PC-3 (cell line): ENCODE measurements around the gene CDK19. TPM values are rescaled to one million over a fixed set of nuclear protein-coding genes. Genes with fewer than 3 reads are reported as not detected.

Experiments
- ATAC-seq: fragments of 200-7000 bp; cut with Tn5 transposase; 2 replicates; pipeline ENCODE4 v1.9.1; 2020; ENCODE audit warnings: mild to moderate bottlenecking, moderate library complexity
- BruUV-seq: library from RNA; stranded (reverse); fragments of 400-500 nt; replicated peaks from 2 replicates; lab custom pipeline; 2021; lab: Mats Ljungman, UMichigan
- CTCF ChIA-PET: fragments of 300-600 bp; sonication (Branson Sonifier 250); formaldehyde crosslinking; loops from one replicate; lab custom pipeline; 2022; ENCODE audit warnings: antibody characterized with exemption; lab: Charles Lee
- POLR2A ChIA-PET: fragments of 300-600 bp; sonication (Branson Sonifier 250); formaldehyde crosslinking; loops from one replicate; lab custom pipeline; 2022; ENCODE audit warnings: antibody characterized with exemption; ENCODE audit not compliant: unreplicated experiment; lab: Charles Lee
- DNase-seq: peaks from one replicate; pipeline ENCODE4 v3.0.0-alpha.2; 2015
- H2AFZ ChIP-seq: fragments of 300-600 bp; sonication (generic); 2 replicates; pipeline ENCODE4 v1.6.0; 2016; ENCODE audit warnings: antibody characterized with exemption, low read length
- H3F3A ChIP-seq: fragments of 300-600 bp; sonication (generic); one replicate; pipeline ENCODE4 v1.6.0; 2017; ENCODE audit warnings: antibody characterized with exemption, low read length, control low read depth, mild to moderate bottlenecking; ENCODE audit not compliant: unreplicated experiment
- H3K27ac ChIP-seq: fragments of 300-600 bp; sonication (generic); 2 replicates; pipeline ENCODE4 v1.5.1; 2016; ENCODE audit warnings: mild to moderate bottlenecking, low read length
- H3K27me3 ChIP-seq: fragments of 300-600 bp; sonication (generic); 2 replicates; pipeline ENCODE4 v1.6.1; 2016; ENCODE audit warnings: low read length, mixed read lengths
- H3K36me3 ChIP-seq: fragments of 300-600 bp; sonication (generic); 2 replicates; pipeline ENCODE4 v1.6.1; 2016; ENCODE audit warnings: low read depth, mixed run types, low read length, mixed read lengths
- H3K4me1 ChIP-seq: fragments of 300-600 bp; sonication (generic); 2 replicates; pipeline ENCODE4 v1.5.1; 2016; ENCODE audit warnings: low read length; ENCODE audit not compliant: insufficient read depth
- H3K4me2 ChIP-seq: fragments of 300-600 bp; sonication (generic); 2 replicates; pipeline ENCODE4 v1.6.0; 2016; ENCODE audit warnings: low read length
- H3K4me3 ChIP-seq: fragments of 300-600 bp; sonication (generic); 2 replicates; pipeline ENCODE4 v1.5.1; 2016; ENCODE audit warnings: mild to moderate bottlenecking, low read length, mixed read lengths
- H3K79me2 ChIP-seq: fragments of 300-600 bp; sonication (generic); 2 replicates; pipeline ENCODE4 v1.6.1; 2017; ENCODE audit warnings: low read length, mixed read lengths
- H3K9ac ChIP-seq: fragments of 300-600 bp; sonication (generic); 2 replicates; pipeline ENCODE4 v1.6.0; 2016; ENCODE audit warnings: mild to moderate bottlenecking, low read length
- H3K9me2 ChIP-seq: fragments of 300-600 bp; sonication (generic); replicated peaks from 2 replicates; pipeline ENCODE4 v1.6.1; 2016; ENCODE audit warnings: mixed run types, low read length, mixed read lengths
- H3K9me3 ChIP-seq: fragments of 300-600 bp; sonication (generic); 2 replicates; pipeline ENCODE4 v1.6.1; 2016; ENCODE audit warnings: low read length, mixed read lengths
- H4K20me1 ChIP-seq: fragments of 300-600 bp; sonication (generic); 2 replicates; pipeline ENCODE4 v1.6.1; 2016; ENCODE audit warnings: low read length, mixed read lengths
- EZH2 ChIP-seq: fragments of 300-600 bp; sonication (generic); IDR thresholded peaks from one replicate; pipeline ENCODE4 v1.6.1; 2017; ENCODE audit warnings: antibody characterized with exemption, mild to moderate bottlenecking, low read length; ENCODE audit not compliant: unreplicated experiment
- EZH2phosphoT487 ChIP-seq: fragments of 300-600 bp; sonication (generic); IDR thresholded peaks from 2 replicates; pipeline ENCODE4 v1.6.1; 2018; ENCODE audit warnings: mild to moderate bottlenecking, antibody characterized with exemption, low read length, borderline replicate concordance
- intact Hi-C: fragments of 100-400 bp; cut with micrococcal nuclease; formaldehyde crosslinking; loops from 2 replicates; pipeline ENCODE4 v1.9.0; 2023
- total RNA-seq: library from RNA; depleted of rRNA; stranded (reverse); fragments of >200 nt; gene quantifications from 2 replicates; pipeline ENCODE4 v1.2.3, GENCODE V29; 2014
- TF ChIP-seq, protein P1 (sequence below): fragments of 300-600 bp; sonication (generic); conservative IDR thresholded peaks from 2 replicates; pipeline ENCODE4 v1.5.1; 2017; ENCODE audit warnings: antibody characterized with exemption, low read depth, mild to moderate bottlenecking, low read length

Gene CDK19
- total RNA-seq, 1 experiment from 2014 or later = 4.2 TPM

DNA sequence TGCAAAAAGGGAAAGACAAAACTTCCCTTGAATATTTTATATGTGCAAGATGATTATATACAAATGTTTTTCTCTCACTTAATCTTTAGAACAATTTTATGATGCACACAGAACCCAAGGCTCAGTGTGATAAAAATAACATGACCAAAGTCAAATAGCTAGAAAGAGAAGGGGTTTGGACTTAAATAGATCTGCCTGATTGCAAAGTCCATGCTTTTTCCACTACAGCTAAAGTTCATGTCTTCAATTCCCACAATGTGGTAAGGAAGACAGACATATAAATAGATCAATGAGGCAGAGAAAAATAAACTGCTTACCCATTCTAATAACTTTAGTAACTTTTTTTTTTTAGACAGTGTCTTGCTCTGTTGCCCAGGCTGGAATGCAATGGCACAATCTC is 143.8 kb downstream of the CDK19 start:
- no peaks in the 10 kb centered on the region for H3K9me2 ChIP-seq
- DNase-seq (no peak), ATAC-seq (no peak)
- no peaks in the 10 kb centered on the region for H3K27me3 ChIP-seq
- no peak for TF ChIP-seq EZH2
- no peak for TF ChIP-seq EZH2phosphoT487
- TF ChIP-seq, protein P1, sequence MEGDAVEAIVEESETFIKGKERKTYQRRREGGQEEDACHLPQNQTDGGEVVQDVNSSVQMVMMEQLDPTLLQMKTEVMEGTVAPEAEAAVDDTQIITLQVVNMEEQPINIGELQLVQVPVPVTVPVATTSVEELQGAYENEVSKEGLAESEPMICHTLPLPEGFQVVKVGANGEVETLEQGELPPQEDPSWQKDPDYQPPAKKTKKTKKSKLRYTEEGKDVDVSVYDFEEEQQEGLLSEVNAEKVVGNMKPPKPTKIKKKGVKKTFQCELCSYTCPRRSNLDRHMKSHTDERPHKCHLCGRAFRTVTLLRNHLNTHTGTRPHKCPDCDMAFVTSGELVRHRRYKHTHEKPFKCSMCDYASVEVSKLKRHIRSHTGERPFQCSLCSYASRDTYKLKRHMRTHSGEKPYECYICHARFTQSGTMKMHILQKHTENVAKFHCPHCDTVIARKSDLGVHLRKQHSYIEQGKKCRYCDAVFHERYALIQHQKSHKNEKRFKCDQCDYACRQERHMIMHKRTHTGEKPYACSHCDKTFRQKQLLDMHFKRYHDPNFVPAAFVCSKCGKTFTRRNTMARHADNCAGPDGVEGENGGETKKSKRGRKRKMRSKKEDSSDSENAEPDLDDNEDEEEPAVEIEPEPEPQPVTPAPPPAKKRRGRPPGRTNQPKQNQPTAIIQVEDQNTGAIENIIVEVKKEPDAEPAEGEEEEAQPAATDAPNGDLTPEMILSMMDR = no peak
- no peak overlapping the region for H3K27ac ChIP-seq
- H3K9ac ChIP-seq = no peak overlapping the region
- no peak overlapping the region for H3K4me3 ChIP-seq
- H3K79me2 ChIP-seq = no peaks in the 10 kb centered on the region
- ChIA-PET POLR2A (no interaction called here), CTCF (no interaction called here)
- H3K9me3 ChIP-seq = no peaks in the 10 kb centered on the region
- H3K4me2 ChIP-seq = no peak overlapping the region
- no peaks in the 10 kb centered on the region for H3K4me1 ChIP-seq
- H4K20me1 ChIP-seq = no peaks in the 10 kb centered on the region
- no peaks in the 10 kb centered on the region for H3F3A ChIP-seq
- no peaks in the 10 kb centered on the region for H3K36me3 ChIP-seq
- BruUV-seq = no TSS peak
- H2AFZ ChIP-seq = no peak overlapping the region
- intact Hi-C loops = no loop called here

DNA sequence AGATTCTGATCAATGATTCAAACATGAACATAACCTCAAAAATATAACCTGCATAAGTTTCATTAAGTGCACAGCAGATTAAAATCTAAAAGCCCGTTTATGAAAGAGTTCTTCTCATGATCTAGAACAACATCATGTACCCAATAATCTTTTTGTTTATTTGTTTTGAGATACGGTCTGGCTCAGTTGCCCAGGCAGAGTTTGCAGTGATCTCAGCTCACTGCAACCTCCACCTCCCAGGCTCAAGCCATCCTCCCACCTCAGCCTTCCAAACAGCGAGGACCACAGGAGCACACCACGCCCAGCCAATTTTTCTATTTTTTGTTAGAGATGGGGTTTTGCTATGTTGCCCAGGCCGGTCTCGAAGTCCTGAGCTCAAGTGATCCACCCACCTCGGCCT is 149.7 kb downstream of the CDK19 start:
- Histone ChIP-seq H3K79me2 (no peaks in the 10 kb centered on the region), H4K20me1 (no peaks in the 10 kb centered on the region), H3K27me3 (no peaks in the 10 kb centered on the region), H3K4me2 (no peak overlapping the region), H3K27ac (no peak overlapping the region), H3F3A (no peaks in the 10 kb centered on the region), H3K9me3 (no peaks in the 10 kb centered on the region), H3K9ac (no peak overlapping the region), H3K4me3 (no peak overlapping the region), H2AFZ (no peak overlapping the region), H3K4me1 (peaks cover 41% of the 10 kb centered on the region), H3K9me2 (no peaks in the 10 kb centered on the region), H3K36me3 (0 out of 2 replicates have a peak, but pooled peaks cover 1% of the 10 kb centered on the region)
- CTCF ChIA-PET = interaction anchor here (0.6 kb wide), 1 partner anchor 209 kb away, joined by 3 read pairs; no protein-coding TSS in a partner anchor
- TF ChIP-seq EZH2 (no peak), EZH2phosphoT487 (no peak)
- TF ChIP-seq, protein P1 = no peak
- ATAC-seq (no peak), DNase-seq (no peak)
- intact Hi-C loops = no loop called here
- POLR2A ChIA-PET = interaction anchor here (0.7 kb wide), 1 partner anchor 46 kb away, joined by 4 read pairs; no protein-coding TSS in a partner anchor
- BruUV-seq = no TSS peak

DNA sequence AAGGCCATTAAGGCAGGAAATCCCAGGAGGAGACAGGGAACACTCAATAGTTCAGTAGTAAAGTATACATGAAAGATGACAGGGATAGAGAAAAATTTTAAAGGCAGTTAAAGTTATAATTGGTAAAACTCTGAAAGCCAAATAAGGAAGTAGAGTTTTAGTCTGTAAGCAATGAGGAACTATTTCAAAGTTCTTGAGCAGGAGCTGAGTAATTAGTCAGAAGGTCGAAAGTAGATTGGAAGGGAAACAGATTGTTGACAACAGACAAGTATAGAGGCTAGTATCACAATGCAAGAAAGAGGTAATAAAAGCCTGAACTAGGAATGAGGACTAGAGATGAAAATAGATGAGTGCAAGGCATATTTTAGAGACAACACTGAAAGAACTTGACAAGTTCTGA is 150.3 kb downstream of the CDK19 start:
- no TSS peak for BruUV-seq
- DNase-seq = peak; percentile 32
- Histone ChIP-seq H3F3A (no peaks in the 10 kb centered on the region), H3K9me2 (no peaks in the 10 kb centered on the region), H3K36me3 (0 out of 2 replicates have a peak, but pooled peaks cover 2% of the 10 kb centered on the region), H3K9me3 (no peaks in the 10 kb centered on the region), H4K20me1 (no peaks in the 10 kb centered on the region), H3K4me2 (no peak overlapping the region), H3K27ac (peak overlapping the region; percentile 34), H3K27me3 (no peaks in the 10 kb centered on the region), H3K4me1 (peaks cover 41% of the 10 kb centered on the region), H3K4me3 (no peak overlapping the region), H2AFZ (no peak overlapping the region), H3K9ac (no peak overlapping the region), H3K79me2 (no peaks in the 10 kb centered on the region)
- peak; percentile 51 for ATAC-seq
- intact Hi-C loops = loop anchor here (5.0 kb wide), 1 partner anchor 138 kb away; no protein-coding TSS in a partner anchor
- TF ChIP-seq EZH2 = no peak
- TF ChIP-seq, protein P1 = no peak
- POLR2A ChIA-PET = interaction anchor here (0.6 to 0.7 kb wide), 2 partner anchors 45 to 1373 kb away, joined by 3 to 4 read pairs; no protein-coding TSS in a partner anchor
- CTCF ChIA-PET = interaction anchor here (0.6 kb wide), 1 partner anchor 210 kb away, joined by 3 read pairs; no protein-coding TSS in a partner anchor
